HG03442 (cell line): ENCODE results near the gene TGM2.

ENCODE experiments used
- ATAC-seq: cut with Tn5 transposase; IDR thresholded peaks from one replicate; pipeline ENCODE4 v1.9.1; 2021; ENCODE audit warnings: mild to moderate bottlenecking, moderate library complexity; ENCODE audit not compliant: unreplicated experiment

The TGM2 gene

DNA sequence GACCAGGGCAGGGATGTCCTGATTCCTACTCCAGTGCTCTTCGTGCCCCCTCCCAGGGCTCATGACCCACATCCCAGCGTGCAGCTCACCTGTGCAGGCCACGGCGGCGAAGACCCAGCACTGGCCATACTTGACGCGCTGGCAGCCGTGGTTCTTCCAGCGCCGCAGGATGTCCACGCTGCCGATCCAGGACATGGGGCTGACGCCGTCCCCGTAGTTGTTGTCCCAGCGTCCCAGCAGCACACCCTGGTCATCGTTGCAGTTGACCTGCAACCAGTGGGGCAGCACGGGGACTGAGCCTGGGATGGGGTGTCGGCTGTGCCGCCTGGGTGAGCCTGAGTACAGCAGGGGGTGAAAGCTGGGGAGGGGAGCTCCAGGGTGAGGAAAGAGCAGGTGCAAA lies 18.4 kb downstream of the TGM2 start:
- ATAC-seq = no peak

DNA sequence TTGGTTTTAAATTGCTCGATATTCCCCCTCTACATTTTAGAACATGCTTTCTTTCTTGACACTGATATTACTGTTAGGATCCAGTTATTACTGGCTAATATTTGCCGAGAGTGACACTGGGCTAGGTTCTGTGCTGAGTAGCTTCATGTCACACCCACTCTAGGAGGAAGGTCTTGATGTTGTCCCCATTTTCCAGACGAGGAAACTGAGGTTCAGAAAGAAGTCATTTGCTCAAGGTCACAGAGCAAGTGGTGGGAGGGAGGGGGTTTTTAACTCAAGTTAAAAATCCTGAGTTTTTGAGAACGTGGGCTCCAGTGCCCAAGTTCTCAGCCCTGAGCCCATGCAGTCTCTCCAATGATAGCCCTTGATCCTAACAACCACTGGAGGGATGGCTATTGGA lies 18.9 kb downstream of the TGM2 start:
- ATAC-seq = no peak

DNA sequence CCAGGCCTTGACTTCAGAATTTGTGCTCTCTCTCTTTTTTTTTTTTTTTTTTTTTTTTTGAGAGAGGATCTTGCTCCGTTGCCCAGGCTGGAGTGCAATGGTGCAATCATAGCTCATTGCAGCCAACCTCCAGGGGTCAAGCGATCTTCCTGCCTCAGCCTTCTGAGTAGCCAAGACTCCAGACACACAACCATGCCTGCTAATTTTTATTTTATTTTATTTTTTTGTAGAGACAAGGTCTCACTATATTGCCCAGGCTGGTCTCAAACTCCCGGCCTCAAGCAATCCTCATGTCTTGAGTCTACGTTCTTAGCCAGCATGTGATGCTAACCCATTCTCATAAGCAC lies 19.4 kb downstream of the TGM2 start:
- ATAC-seq = no peak

DNA sequence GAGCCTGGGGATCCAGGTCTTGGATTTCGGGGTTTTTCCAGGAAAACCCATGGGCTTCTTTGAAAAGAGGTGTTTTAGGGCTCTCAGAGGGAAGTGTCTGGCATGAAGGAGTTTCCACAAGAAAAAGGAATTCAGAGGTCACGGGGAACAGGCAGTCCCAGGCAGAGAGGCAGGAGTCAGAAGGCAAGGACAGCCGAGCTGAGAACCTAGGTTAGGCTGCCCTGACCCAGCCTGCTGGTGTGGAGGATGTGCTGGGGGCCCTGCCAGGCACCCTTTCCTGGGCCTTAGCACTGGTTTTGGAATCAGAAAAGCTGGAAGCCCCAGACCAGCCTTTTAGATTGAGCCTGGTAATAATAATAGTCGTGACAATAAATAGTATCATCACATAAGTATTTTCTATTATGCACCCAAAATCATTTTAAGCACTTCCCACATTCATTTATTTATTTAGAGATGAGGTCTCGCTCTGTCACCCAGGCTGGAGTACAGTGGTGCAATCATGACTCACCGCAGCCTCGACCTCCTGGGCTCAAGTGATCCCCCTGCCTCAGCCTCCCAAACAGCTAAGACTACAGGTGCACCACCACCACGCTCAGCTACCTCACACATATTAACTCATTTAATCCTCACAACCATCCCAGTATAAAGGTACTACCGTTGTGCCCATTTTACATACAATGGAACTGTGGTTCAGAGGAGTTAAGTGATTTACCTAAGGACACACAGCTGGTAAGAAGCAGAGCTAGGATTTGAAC lies 19.9 kb downstream of the TGM2 start:
- no peak for ATAC-seq

- ATAC-seq = no peak
Observed at GRCh38 chr20:38144598-38144973, 20.5 kb downstream of the TGM2 start.

GRCh38 chr20:38143646-38144554 lies 21.2 kb downstream of the TGM2 start:
- no peak for ATAC-seq

DNA sequence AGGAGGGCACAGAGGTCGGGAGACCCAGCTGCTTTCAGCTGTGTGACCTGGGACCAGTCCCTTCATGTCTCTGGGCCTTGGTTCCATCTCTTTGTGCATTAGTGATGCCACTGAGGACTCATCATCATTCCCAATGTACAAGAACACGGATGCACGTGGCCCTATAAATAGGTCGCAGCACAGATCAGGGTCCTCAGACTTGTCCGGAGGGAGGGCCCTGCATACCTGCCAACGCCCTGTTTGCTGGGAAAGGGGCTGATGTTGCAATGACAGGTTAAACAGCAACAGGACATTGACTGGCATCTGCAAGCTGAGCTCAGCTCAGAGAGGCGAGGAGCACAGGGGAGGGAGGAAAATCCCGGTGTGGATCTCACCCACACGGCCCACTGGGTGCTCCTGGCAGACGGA lies 21.8 kb downstream of the TGM2 start:
- ATAC-seq = no peak

DNA sequence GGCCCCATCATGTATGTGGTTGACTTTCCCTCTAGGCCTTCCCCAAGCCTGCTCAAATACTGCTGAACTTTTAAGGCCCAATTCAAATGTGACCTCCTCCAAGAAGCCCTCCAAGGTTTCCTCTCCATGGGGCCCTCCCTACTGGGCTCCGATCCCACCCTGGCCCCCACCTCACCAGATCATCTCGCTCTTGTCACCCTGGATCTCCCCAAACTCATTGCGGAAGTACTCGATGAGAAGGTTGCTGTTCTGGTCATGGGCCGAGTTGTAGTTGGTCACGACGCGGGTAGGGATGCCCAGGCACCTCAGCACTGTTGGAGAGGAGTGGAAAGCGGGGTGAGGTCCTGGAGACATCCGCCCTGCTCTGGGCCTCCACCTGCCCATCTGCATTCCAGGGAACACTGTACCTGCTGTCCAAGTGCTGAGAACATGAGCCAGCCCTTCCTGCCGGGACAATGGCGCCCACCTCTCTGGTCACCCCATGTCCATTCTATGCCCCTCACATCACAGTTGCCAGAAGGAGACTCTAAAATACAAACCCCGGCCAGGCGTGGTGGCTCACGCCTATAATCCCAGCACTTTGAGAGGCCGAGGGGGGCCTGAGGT lies 23.1 kb downstream of the TGM2 start:
- ATAC-seq = no peak

GRCh38 chr20:38141204-38141888 lies 23.7 kb downstream of the TGM2 start:
- no peak for ATAC-seq

GRCh38 chr20:38139977-38140753 lies 24.9 kb downstream of the TGM2 start:
- ATAC-seq = no peak

GRCh38 chr20:38139156-38139912 lies 25.7 kb downstream of the TGM2 start:
- no peak for ATAC-seq

GRCh38 chr20:38138086-38138778 lies 26.8 kb downstream of the TGM2 start:
- no peak for ATAC-seq

DNA sequence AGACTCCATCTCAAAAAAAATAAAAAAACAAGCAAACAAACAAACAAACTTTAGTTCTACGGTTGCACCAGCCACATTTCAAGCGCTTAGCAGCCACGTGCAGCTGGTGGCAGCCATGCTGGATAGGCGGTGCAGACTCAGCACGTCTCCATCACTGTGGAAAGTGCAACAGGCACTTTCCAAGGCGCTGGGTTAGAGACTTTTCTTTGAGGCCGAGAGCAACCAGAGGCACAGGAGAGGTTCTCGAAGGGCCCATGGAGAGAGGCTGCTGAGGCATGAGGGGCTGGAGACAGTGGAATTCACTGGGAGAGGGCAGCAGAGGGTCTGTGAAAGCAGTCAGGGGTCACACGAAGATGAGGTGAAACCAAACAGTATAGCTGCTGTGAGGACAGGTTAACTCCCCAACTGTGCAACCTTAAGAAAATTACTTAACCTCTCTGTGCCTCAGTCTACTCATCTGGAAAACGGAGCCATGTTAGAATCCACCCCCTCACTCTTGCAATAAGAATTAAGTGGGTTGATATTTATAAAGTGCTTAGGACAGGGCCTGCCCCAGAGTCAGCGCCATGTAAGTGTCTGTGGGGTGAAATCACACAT lies 27.5 kb downstream of the TGM2 start:
- ATAC-seq = no peak

DNA sequence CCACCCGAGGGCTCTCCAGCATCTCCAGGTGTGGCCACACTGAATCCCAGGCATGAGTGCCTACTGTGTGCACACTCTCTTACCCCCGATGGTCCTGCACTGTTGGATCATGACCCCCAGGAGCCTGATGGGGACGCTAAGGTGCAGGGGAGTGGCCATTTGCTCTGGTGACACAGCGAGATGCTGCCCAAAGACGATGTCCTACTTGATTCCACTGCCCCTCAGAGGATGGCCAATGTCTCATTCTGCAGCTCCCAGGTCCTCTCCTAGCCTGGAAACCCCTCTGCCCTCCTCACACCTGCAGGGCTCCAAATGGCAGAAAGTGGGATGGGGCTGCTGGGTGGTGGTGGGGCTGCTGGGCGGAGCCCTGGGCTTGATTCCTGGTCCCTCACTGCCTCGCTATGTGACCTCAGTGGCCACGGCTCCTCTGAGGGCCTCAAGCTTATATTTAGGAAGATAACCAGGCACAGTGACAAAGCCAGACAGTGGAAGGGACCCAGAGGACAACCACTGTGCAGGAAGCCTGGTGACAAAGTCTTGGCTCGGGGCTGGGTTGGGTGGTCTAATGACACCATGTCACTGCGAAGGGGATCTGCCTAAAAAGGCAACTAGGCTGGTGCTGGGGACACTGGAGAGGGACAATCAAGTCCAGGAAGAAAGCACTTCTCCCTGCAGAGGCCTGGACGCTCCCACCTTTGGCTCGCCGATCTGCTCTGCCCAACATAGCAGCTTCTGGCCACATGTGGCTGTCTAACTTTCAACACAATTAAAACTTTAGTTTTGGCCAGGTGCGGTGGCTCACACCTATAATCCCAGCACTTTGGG lies 28.4 kb downstream of the TGM2 start:
- ATAC-seq = no peak

DNA sequence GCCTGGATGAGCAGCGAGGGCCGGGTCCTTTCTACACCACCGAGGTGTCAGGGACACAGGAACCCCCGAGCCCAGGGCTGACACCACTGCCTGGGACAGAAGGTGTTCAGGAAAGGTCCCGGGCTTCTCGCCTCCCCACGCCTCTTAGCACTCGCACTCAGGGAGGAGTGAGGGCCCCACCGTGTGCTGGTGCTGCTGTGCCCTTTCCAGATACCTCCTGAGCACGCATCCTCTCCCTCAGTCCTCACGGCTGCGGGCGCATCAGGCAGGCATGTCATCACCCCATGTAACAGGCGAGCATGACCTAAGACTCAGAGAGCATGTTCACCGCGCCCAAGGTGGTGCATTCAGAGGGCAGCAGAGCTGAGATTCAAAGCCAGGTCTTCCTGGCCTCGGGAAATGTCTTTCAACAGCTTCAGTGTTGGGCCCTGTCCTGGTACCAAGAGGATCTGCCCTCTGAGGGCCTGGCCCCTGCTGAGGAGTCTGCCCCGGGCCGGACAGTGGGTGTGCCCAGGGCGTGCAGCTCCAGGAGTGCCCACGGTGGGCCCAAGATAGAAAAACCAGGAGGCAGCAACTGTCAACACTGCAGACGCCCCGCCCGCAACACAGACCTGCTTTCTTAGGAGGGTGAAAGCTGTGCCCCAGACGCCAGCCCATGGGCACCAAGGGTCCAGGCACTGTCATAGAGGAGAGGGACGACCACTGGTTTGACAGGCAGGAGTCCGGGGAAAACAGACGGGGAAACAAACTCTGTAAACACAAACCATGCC lies 29.2 kb downstream of the TGM2 start:
- no peak for ATAC-seq

DNA sequence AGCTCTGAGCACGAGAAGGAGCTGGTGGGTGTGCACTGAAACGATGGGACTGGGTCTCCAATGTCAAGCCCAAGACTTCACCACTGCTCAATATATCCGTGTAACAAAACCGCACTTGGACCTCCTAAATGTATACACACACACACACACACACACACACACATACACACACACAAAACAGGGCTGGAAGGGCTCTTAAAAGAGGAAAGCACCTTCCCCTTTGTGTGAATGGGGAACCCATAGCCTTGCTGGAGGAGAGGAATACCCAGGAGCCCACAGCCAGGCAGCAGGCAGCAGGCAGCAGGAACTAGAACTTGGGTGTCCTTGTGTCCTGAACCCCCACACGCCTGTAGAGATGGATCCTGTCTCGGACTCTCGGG lies 29.8 kb downstream of the TGM2 start:
- no peak for ATAC-seq
